Measurements from ENCODE around the gene PDE1C.
A peak's percentile ranks its signal among the peaks of the same experiment; 100 is the strongest.

PDE1C gene

GRCh38 chr7:31747553-31747952 is 322.7 kb downstream of the PDE1C start:
- H4K20me1 ChIP-seq (ENCODE audit: insufficient read depth, low read length, poor library complexity, severe bottlenecking) = no peaks in the 10 kb centered on the region
- H3K4me1 ChIP-seq (ENCODE audit: insufficient read depth, low read length, poor library complexity, severe bottlenecking) = no peaks in the 10 kb centered on the region
- H3K4me3 ChIP-seq (ENCODE audit: low read length, poor library complexity, severe bottlenecking) = no peak overlapping the region
- no peak overlapping the region for H3K4me2 ChIP-seq (ENCODE audit: low read depth, low read length, poor library complexity, severe bottlenecking)
- no peak overlapping the region for H3K9ac ChIP-seq (ENCODE audit: low read depth, low read length, poor library complexity, severe bottlenecking)
- H3K27me3 ChIP-seq (ENCODE audit: insufficient read depth, low read length, poor library complexity, severe bottlenecking) = no peaks in the 10 kb centered on the region
- no peaks in the 10 kb centered on the region for H3K9me2 ChIP-seq (replicated peaks; ENCODE audit: low read depth, low read length)
- no peaks in the 10 kb centered on the region for H3F3A ChIP-seq (ENCODE audit: low read depth)
- H2AFZ ChIP-seq (ENCODE audit: low read length) = no peak overlapping the region
- H3K79me2 ChIP-seq (ENCODE audit: insufficient read depth, low read length) = no peaks in the 10 kb centered on the region
- H3K36me3 ChIP-seq (ENCODE audit: insufficient read depth, low read length) = no peaks in the 10 kb centered on the region
- TF ChIP-seq EZH2phosphoT487 (IDR thresholded peaks at IDR 0.05; ENCODE audit: borderline replicate concordance) = no peak
- TF ChIP-seq, protein P1, sequence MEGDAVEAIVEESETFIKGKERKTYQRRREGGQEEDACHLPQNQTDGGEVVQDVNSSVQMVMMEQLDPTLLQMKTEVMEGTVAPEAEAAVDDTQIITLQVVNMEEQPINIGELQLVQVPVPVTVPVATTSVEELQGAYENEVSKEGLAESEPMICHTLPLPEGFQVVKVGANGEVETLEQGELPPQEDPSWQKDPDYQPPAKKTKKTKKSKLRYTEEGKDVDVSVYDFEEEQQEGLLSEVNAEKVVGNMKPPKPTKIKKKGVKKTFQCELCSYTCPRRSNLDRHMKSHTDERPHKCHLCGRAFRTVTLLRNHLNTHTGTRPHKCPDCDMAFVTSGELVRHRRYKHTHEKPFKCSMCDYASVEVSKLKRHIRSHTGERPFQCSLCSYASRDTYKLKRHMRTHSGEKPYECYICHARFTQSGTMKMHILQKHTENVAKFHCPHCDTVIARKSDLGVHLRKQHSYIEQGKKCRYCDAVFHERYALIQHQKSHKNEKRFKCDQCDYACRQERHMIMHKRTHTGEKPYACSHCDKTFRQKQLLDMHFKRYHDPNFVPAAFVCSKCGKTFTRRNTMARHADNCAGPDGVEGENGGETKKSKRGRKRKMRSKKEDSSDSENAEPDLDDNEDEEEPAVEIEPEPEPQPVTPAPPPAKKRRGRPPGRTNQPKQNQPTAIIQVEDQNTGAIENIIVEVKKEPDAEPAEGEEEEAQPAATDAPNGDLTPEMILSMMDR (conservative IDR thresholded peaks at IDR 0.05; ENCODE audit: low read length) = no peak
- H3K9me3 ChIP-seq (ENCODE audit: insufficient read depth, low read depth, low read length) = no peaks in the 10 kb centered on the region

DNA sequence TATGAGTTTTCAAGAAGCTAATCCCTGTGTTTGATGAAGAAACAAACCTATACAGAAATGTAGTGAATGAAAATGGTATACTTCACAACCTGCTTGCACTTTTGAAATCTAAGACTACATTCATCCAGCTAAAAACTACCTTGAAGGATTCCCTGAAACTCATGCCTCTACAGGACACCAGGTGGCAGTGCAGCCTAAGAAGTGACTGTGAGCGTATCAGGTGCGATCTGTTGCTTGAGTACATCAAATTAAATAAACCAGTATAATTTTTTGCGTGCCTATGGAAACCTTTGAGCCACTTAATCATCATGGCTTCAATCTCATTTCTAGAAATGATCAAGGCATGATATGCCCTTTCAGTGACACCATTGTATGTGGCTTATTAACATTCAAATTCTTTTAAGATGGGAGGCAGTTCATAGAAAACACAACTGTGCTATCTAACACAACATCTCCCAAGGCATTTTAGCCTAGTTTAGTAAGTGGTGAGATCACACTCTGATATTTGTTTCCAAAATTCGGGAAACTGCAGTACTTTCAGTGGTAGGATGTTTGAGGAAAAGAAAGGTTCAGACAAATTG is 325.8 kb downstream of the PDE1C start:
- Histone ChIP-seq H3K4me3 (ENCODE audit: low read length, poor library complexity, severe bottlenecking) (no peak overlapping the region), H3K9me2 (replicated peaks; ENCODE audit: low read depth, low read length) (no peaks in the 10 kb centered on the region), H3K36me3 (ENCODE audit: insufficient read depth, low read length) (no peaks in the 10 kb centered on the region), H3K9ac (ENCODE audit: low read depth, low read length, poor library complexity, severe bottlenecking) (no peak overlapping the region), H3K4me2 (ENCODE audit: low read depth, low read length, poor library complexity, severe bottlenecking) (no peak overlapping the region), H3F3A (ENCODE audit: low read depth) (no peaks in the 10 kb centered on the region), H4K20me1 (ENCODE audit: insufficient read depth, low read length, poor library complexity, severe bottlenecking) (no peaks in the 10 kb centered on the region), H3K79me2 (ENCODE audit: insufficient read depth, low read length) (no peaks in the 10 kb centered on the region), H3K9me3 (ENCODE audit: insufficient read depth, low read depth, low read length) (no peaks in the 10 kb centered on the region), H3K4me1 (ENCODE audit: insufficient read depth, low read length, poor library complexity, severe bottlenecking) (no peaks in the 10 kb centered on the region), H3K27me3 (ENCODE audit: insufficient read depth, low read length, poor library complexity, severe bottlenecking) (no peaks in the 10 kb centered on the region), H2AFZ (ENCODE audit: low read length) (no peak overlapping the region)
- TF ChIP-seq EZH2phosphoT487 (IDR thresholded peaks at IDR 0.05; ENCODE audit: borderline replicate concordance) = no peak
- TF ChIP-seq, protein P1 (conservative IDR thresholded peaks at IDR 0.05; ENCODE audit: low read length) = peak; percentile 96

DNA sequence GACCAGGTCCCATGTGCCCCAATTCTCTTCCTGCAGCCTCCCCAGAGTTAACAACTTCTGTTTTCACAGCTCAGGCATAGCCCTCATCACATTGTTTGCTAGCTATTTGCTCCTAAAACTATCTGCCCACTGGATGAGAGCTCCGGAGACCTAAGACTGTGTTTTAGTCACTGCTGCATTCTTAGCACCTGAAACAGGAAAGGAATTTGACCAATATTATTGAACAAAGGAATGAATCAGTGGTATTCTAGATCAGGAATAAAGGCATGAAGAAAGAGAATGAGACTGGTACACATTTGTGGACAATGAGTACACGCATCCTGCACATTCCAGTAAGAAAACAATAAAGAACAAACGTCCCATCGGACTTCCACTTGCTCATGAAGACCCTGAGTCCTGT is 328.4 kb downstream of the PDE1C start:
- Histone ChIP-seq H3F3A (ENCODE audit: low read depth) (no peaks in the 10 kb centered on the region), H3K4me3 (ENCODE audit: low read length, poor library complexity, severe bottlenecking) (no peak overlapping the region), H2AFZ (ENCODE audit: low read length) (no peak overlapping the region), H3K36me3 (ENCODE audit: insufficient read depth, low read length) (no peaks in the 10 kb centered on the region), H3K9me3 (ENCODE audit: insufficient read depth, low read depth, low read length) (no peaks in the 10 kb centered on the region), H3K79me2 (ENCODE audit: insufficient read depth, low read length) (no peaks in the 10 kb centered on the region), H3K4me1 (ENCODE audit: insufficient read depth, low read length, poor library complexity, severe bottlenecking) (no peaks in the 10 kb centered on the region), H3K9me2 (replicated peaks; ENCODE audit: low read depth, low read length) (no peaks in the 10 kb centered on the region), H3K4me2 (ENCODE audit: low read depth, low read length, poor library complexity, severe bottlenecking) (no peak overlapping the region), H3K27me3 (ENCODE audit: insufficient read depth, low read length, poor library complexity, severe bottlenecking) (no peaks in the 10 kb centered on the region), H4K20me1 (ENCODE audit: insufficient read depth, low read length, poor library complexity, severe bottlenecking) (no peaks in the 10 kb centered on the region), H3K9ac (ENCODE audit: low read depth, low read length, poor library complexity, severe bottlenecking) (no peak overlapping the region)
- no peak for TF ChIP-seq EZH2phosphoT487 (IDR thresholded peaks at IDR 0.05; ENCODE audit: borderline replicate concordance)
- TF ChIP-seq, protein P1 (conservative IDR thresholded peaks at IDR 0.05; ENCODE audit: low read length) = no peak
